ENCODE results near the gene HNRNPD. TPM values are rescaled to one million over a fixed set of nuclear protein-coding genes. Genes with fewer than 3 reads are reported as not detected.
"Not testable (repeated sequence)": the region's sequence is repeated elsewhere in the genome, so short reads cannot be mapped to it uniquely, and the experiment has no call there.

The HNRNPD gene
- total RNA-seq, 1 donor from 2014 or later: 344 TPM

DNA sequence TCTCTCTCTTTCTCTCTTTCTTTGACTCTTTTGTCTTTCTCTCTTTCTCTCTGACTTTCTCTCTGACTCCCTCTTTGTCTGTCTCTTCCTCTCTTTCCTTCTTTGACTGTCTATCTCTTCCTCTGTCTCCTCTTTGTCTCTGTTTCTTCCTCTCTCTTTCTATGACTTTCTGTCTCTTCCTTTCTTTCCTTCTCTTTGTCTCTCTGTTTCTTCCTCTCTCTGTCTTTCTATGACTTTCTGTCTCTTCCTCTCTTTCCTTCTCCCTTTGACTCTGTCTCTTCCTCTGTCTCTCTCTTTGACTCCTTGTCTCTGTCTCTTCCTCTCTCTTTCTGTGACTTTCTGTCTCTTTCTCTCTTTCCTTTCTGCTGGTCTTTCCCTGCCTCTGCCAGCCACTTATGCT lies 38.7 kb downstream of the HNRNPD start:
- DNase-seq (ENCODE audit: low spot score in 2 of 2, unreplicated experiment in 2 of 2): no peak
- no peaks in the 10 kb centered on the region for H3K27me3 Mint-ChIP-seq (ENCODE audit: low read depth)
- H3K4me1 Mint-ChIP-seq: no peaks in the 10 kb centered on the region
- H3K27ac Mint-ChIP-seq: no peak overlapping the region
- H3K36me3 Mint-ChIP-seq: peaks cover 3% of the 10 kb centered on the region
- peaks cover 13% of the 10 kb centered on the region for H3K9me3 Mint-ChIP-seq
- TF ChIP-seq, protein P1, sequence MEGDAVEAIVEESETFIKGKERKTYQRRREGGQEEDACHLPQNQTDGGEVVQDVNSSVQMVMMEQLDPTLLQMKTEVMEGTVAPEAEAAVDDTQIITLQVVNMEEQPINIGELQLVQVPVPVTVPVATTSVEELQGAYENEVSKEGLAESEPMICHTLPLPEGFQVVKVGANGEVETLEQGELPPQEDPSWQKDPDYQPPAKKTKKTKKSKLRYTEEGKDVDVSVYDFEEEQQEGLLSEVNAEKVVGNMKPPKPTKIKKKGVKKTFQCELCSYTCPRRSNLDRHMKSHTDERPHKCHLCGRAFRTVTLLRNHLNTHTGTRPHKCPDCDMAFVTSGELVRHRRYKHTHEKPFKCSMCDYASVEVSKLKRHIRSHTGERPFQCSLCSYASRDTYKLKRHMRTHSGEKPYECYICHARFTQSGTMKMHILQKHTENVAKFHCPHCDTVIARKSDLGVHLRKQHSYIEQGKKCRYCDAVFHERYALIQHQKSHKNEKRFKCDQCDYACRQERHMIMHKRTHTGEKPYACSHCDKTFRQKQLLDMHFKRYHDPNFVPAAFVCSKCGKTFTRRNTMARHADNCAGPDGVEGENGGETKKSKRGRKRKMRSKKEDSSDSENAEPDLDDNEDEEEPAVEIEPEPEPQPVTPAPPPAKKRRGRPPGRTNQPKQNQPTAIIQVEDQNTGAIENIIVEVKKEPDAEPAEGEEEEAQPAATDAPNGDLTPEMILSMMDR (IDR thresholded peaks at IDR 0.05; ENCODE audit: unreplicated experiment): no peak
- no peak overlapping the region for H3K4me3 Mint-ChIP-seq

DNA sequence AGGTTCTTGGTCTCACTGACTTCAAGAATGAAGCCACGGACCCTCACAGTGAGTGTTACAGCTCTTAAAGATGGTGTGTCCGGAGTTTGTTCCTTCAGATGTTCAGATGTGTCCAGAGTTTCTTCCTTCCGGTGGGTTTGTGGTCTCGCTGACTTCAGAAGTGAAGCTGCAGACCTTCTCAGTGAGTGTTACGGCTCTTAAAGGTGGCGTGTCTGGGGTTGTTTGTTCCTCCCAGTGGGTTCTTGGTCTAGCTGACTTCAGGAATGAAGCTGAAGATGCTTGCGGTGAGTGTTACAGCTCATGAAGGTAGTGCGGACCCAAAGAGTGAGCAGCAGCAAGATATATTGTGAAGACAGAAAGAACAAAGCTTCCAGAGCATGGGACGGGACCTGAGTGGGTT lies 40.1 kb downstream of the HNRNPD start:
- H3K27ac Mint-ChIP-seq; H3K4me3 Mint-ChIP-seq; H3K27me3 Mint-ChIP-seq (ENCODE audit: low read depth); H3K36me3 Mint-ChIP-seq; DNase-seq (ENCODE audit: low spot score in 2 of 2, unreplicated experiment in 2 of 2); H3K4me1 Mint-ChIP-seq: not testable (repeated sequence)
- peaks cover 21% of the 10 kb centered on the region for H3K9me3 Mint-ChIP-seq

DNA sequence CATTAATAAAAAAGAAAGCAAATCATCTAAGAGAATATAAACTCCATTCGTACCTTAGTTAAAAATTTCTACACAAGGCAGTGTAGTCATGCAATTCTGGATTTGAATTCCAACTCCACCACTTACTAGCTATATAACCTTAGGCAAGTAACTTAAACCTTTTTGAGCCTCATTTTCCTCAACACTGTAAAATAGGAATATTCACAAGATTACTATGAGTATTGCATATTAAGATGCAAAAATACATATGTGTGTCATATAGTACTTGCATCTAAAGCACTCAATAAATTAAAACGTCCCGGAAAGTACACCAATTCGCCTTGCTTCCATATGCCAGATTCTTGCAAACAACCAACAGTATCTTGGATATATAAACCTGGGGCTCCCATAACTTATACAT lies 42.0 kb downstream of the HNRNPD start:
- H3K9me3 Mint-ChIP-seq: peaks cover 21% of the 10 kb centered on the region
- no peak for DNase-seq (ENCODE audit: low spot score in 2 of 2, unreplicated experiment in 2 of 2)
- no peaks in the 10 kb centered on the region for H3K27me3 Mint-ChIP-seq (ENCODE audit: low read depth)
- no peaks in the 10 kb centered on the region for H3K36me3 Mint-ChIP-seq
- H3K4me1 Mint-ChIP-seq: no peaks in the 10 kb centered on the region
- H3K27ac Mint-ChIP-seq: no peak overlapping the region
- H3K4me3 Mint-ChIP-seq: no peak overlapping the region
- TF ChIP-seq, protein P1 (IDR thresholded peaks at IDR 0.05; ENCODE audit: unreplicated experiment): no peak

DNA sequence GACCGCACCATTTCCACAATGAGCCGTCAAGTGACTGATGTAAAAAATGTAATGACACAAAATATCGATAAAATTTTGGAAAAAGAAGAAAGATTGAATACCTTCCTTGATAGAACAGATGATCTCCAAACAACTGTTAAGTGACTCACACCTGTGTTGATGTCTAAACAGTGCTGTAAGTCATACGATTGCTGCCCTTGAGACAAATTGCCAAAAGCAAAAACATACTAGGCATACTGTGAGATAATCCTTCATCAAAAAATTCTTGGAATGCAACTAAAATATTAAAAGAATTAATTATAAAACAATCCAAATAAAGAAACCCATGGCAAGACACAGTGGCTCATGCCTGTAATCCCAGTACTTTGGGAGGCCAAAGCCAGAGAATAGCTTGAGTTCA lies 53.4 kb downstream of the HNRNPD start:
- Mint-ChIP-seq H3K36me3 (peaks cover 4% of the 10 kb centered on the region), H3K4me3 (no peak overlapping the region), H3K9me3 (peaks cover 14% of the 10 kb centered on the region), H3K4me1 (no peaks in the 10 kb centered on the region), H3K27ac (no peak overlapping the region), H3K27me3 (ENCODE audit: low read depth) (no peaks in the 10 kb centered on the region)
- TF ChIP-seq, protein P1 (IDR thresholded peaks at IDR 0.05; ENCODE audit: unreplicated experiment): no peak
- no peak for DNase-seq (ENCODE audit: low spot score in 2 of 2, unreplicated experiment in 2 of 2)

DNA sequence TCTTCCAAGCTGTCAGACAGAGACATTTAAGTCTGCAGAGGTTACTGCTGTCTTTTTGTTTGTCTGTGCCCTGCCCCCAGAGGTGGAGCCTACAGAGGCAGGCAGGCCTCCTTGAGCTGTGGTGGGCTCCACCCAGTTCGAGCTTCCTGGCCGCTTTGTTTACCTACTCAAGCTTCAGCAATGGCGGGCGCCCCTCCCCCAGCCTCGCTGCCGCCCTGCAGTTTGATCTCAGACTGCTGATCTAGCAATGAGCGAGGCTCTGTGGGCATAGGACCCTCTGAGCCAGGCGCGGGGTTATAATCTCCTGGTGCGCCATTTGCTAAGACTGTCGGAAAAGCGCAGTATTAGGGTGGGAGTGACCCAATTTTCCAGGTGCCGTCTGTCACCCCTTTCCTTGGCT lies 70.7 kb downstream of the HNRNPD start:
- H3K9me3 Mint-ChIP-seq: peaks cover 20% of the 10 kb centered on the region
- not testable (repeated sequence) for H3K4me3 Mint-ChIP-seq; H3K4me1 Mint-ChIP-seq; DNase-seq (ENCODE audit: low spot score in 2 of 2, unreplicated experiment in 2 of 2); H3K27ac Mint-ChIP-seq; H3K36me3 Mint-ChIP-seq
- peaks cover 11% of the 10 kb centered on the region for H3K27me3 Mint-ChIP-seq (ENCODE audit: low read depth)

Other genes with a start within 250 kb of the HNRNPD start
- gene HNRNPDL, start 56.5 kb upstream of the HNRNPD start, total RNA-seq: 467 to 470 TPM (median 467 TPM) in 3 replicates
- gene ENOPH1, start 56.6 kb upstream of the HNRNPD start, total RNA-seq: 27.5 to 28.0 TPM (median 27.8 TPM) in 3 replicates
- gene TMEM150C, start 188.0 kb upstream of the HNRNPD start, total RNA-seq: 3.5 to 4.3 TPM (median 4.0 TPM) in 3 replicates

Data from mesothelial cell of epicardium (in vitro differentiated cells).